SK-N-MC (cell line): ENCODE data around the gene SNX25.

Source experiments
- EZH2 ChIP-seq: fragments of 200-600 bp; sonication (generic); IDR thresholded peaks from one replicate; pipeline ENCODE4 v1.6.1; 2017; ENCODE audit warnings: antibody characterized with exemption
- POLR2AphosphoS5 ChIP-seq: IDR thresholded peaks from 2 replicates; pipeline ENCODE4 v1.6.1; 2012; ENCODE audit warnings: mild to moderate bottlenecking, low read depth, low read length, borderline replicate concordance

GRCh38 chr4:185196437-185196836 is 13.0 kb upstream of the SNX25 start:
- TF ChIP-seq POLR2AphosphoS5: no peak
- no peak for TF ChIP-seq EZH2
